Measurements from ENCODE around the gene GPR157.

GRCh38 chr1:9164919-9165318 is 36.0 kb upstream of the GPR157 start:
- TF ChIP-seq EZH2 (IDR thresholded peaks at IDR 0.05; ENCODE audit: borderline replicate concordance, low read length) (no peak), CTCF (IDR thresholded peaks at IDR 0.05; ENCODE audit: low read length) (no peak)
